IMR-90 (cell line): ENCODE results near the gene GJB4. TPM values are rescaled to one million over a fixed set of nuclear protein-coding genes. Genes with fewer than 3 reads are reported as not detected.

Experiments
- ATAC-seq: fragments of 200-7000 bp; cut with Tn5 transposase; 2 replicates; pipeline ENCODE4 v1.9.1; 2020; ENCODE audit warnings: low read depth, mild to moderate bottlenecking, moderate library complexity
- BruUV-seq: library from RNA; stranded (reverse); fragments of 400-500 nt; replicated peaks from 2 replicates; lab custom pipeline; 2021; lab: Mats Ljungman, UMichigan
- CTCF ChIA-PET: fragments of 300-600 bp; formaldehyde crosslinking; extraction: SDS; loops from one replicate; lab custom pipeline; 2021; ENCODE audit warnings: antibody characterized with exemption; lab: Yijun Ruan, JAX
- POLR2A ChIA-PET: fragments of 300-600 bp; sonication (Branson Sonifier 250); formaldehyde crosslinking; loops from one replicate; lab custom pipeline; 2022; ENCODE audit warnings: antibody characterized with exemption; ENCODE audit not compliant: unreplicated experiment; lab: Charles Lee
- DNase-seq: peaks from one replicate; pipeline ENCODE4 v3.0.0; 2013
- H2AFZ ChIP-seq: replicated peaks from 2 replicates; pipeline ENCODE3; 2013; ENCODE audit warnings: low read length, mild to moderate bottlenecking; ENCODE audit not compliant: poor library complexity
- H2AK5ac ChIP-seq: 2 replicates; pipeline ENCODE4 v1.6.1; 2013; ENCODE audit warnings: low read depth, low read length, inconsistent platforms
- H2AK9ac ChIP-seq: replicated peaks from 2 replicates; pipeline ENCODE3; 2013; ENCODE audit warnings: mild to moderate bottlenecking, low read depth, low read length, moderate library complexity; ENCODE audit not compliant: poor library complexity
- H2BK120ac ChIP-seq: 2 replicates; pipeline ENCODE4 v1.6.1; 2013; ENCODE audit warnings: low read depth, low read length, inconsistent platforms
- H2BK15ac ChIP-seq: 3 replicates; pipeline ENCODE4 v1.6.1; 2013; ENCODE audit warnings: low read depth, low read length, inconsistent platforms
- H2BK20ac ChIP-seq: 2 replicates; pipeline ENCODE4 v1.6.1; 2013; ENCODE audit warnings: low read depth, mild to moderate bottlenecking, inconsistent platforms, low read length, moderate library complexity
- H2BK5ac ChIP-seq: 2 replicates; pipeline ENCODE4 v1.6.1; 2013; ENCODE audit warnings: mild to moderate bottlenecking, low read depth, low read length, inconsistent platforms; ENCODE audit not compliant: poor library complexity, severe bottlenecking
- H3K14ac ChIP-seq: replicated peaks from 2 replicates; pipeline ENCODE4 v1.6.1; 2013; ENCODE audit warnings: low read depth, low read length, inconsistent platforms
- H3K18ac ChIP-seq: 2 replicates; pipeline ENCODE4 v1.6.1; 2013; ENCODE audit warnings: low read depth, low read length, control low read depth
- H3K23ac ChIP-seq: 2 replicates; pipeline ENCODE4 v1.6.1; 2013; ENCODE audit warnings: low read depth, low read length, inconsistent platforms
- H3K27ac ChIP-seq: 2 replicates; pipeline ENCODE4 v1.5.1; 2013; ENCODE audit warnings: mild to moderate bottlenecking, control low read depth, low read length; ENCODE audit not compliant: insufficient read depth
- H3K27me3 ChIP-seq: 2 replicates; pipeline ENCODE4 v1.6.1; 2013; ENCODE audit warnings: low read length; ENCODE audit not compliant: control insufficient read depth, insufficient read depth
- H3K36me3 ChIP-seq: 2 replicates; pipeline ENCODE4 v1.6.1; 2013; ENCODE audit warnings: low read length, mixed read lengths; ENCODE audit not compliant: control insufficient read depth, insufficient read depth
- H3K4ac ChIP-seq: 2 replicates; pipeline ENCODE4 v1.6.1; 2013; ENCODE audit warnings: low read depth, low read length, inconsistent platforms
- H3K4me1 ChIP-seq: 2 replicates; pipeline ENCODE4 v1.6.1; 2013; ENCODE audit warnings: low read length, mixed read lengths; ENCODE audit not compliant: control insufficient read depth, insufficient read depth
- H3K4me2 ChIP-seq: 2 replicates; pipeline ENCODE4 v1.6.1; 2013; ENCODE audit warnings: low read depth, mild to moderate bottlenecking, control low read depth, low read length, moderate library complexity
- H3K4me3 ChIP-seq: 2 replicates; pipeline ENCODE4 v1.5.1; 2013; ENCODE audit warnings: low read depth, mild to moderate bottlenecking, control low read depth, low read length, moderate library complexity; ENCODE audit not compliant: insufficient read depth
- H3K56ac ChIP-seq: 2 replicates; pipeline ENCODE4 v1.6.1; 2013; ENCODE audit warnings: low read length, inconsistent platforms; ENCODE audit not compliant: insufficient read depth; ENCODE audit errors: extremely low read depth
- H3K79me1 ChIP-seq, 2 experiments: 2 replicates each; pipeline ENCODE4 v1.6.1; 2013; ENCODE audit warnings: low read length in 2 of 2, inconsistent platforms in 1 of 2, low read depth in 1 of 2
- H3K9ac ChIP-seq: 2 replicates; pipeline ENCODE4 v1.6.1; 2013; ENCODE audit warnings: low read depth, low read length, control low read depth
- H3K9me1 ChIP-seq: 2 replicates; pipeline ENCODE4 v1.6.1; 2013; ENCODE audit warnings: low read length, inconsistent platforms; ENCODE audit not compliant: insufficient read depth
- H3K9me3 ChIP-seq: 2 replicates; pipeline ENCODE4 v1.6.1; 2013; ENCODE audit warnings: low read length; ENCODE audit not compliant: control insufficient read depth, insufficient read depth
- H4K20me1 ChIP-seq: 2 replicates; pipeline ENCODE4 v1.6.1; 2013; ENCODE audit warnings: low read length, inconsistent platforms; ENCODE audit not compliant: insufficient read depth
- H4K5ac ChIP-seq: 2 replicates; pipeline ENCODE4 v1.6.1; 2013; ENCODE audit warnings: mild to moderate bottlenecking, low read depth, low read length, control low read depth
- H4K8ac ChIP-seq, 2 experiments: 2 replicates each; pipeline ENCODE4 v1.6.1; 2013; ENCODE audit warnings: low read depth in 2 of 2, low read length in 2 of 2, control low read depth in 1 of 2, inconsistent platforms in 1 of 2
- H4K91ac ChIP-seq: 2 replicates; pipeline ENCODE4 v1.6.1; 2013; ENCODE audit warnings: low read depth, low read length, inconsistent platforms; ENCODE audit not compliant: insufficient read depth
- BHLHE40 ChIP-seq: fragments of 150-350 bp; IDR thresholded peaks from 2 replicates; pipeline ENCODE4 v1.6.1; 2016; ENCODE audit warnings: mild to moderate bottlenecking, low read depth, low read length
- CEBPB ChIP-seq: IDR thresholded peaks from 2 replicates; pipeline ENCODE4 v1.6.1; 2012; ENCODE audit warnings: low read depth, low read length, improper control_type of control experiment
- CHD1 ChIP-seq: IDR thresholded peaks from 2 replicates; pipeline ENCODE4 v1.6.1; 2012; ENCODE audit warnings: low read depth, low read length, improper control_type of control experiment
- CTCF ChIP-seq: conservative IDR thresholded peaks from 2 replicates; pipeline ENCODE4 v1.5.1; 2012; ENCODE audit warnings: mild to moderate bottlenecking, low read depth, low read length, improper control_type of control experiment
- ELK1 ChIP-seq: fragments of 150-350 bp; IDR thresholded peaks from 2 replicates; pipeline ENCODE4 v1.6.1; 2016; ENCODE audit warnings: low read depth, mild to moderate bottlenecking, low read length, moderate library complexity, borderline replicate concordance
- FOS ChIP-seq: fragments of 150-350 bp; IDR thresholded peaks from 2 replicates; pipeline ENCODE4 v1.6.1; 2016; ENCODE audit warnings: low read depth, low read length
- MAFK ChIP-seq: IDR thresholded peaks from 2 replicates; pipeline ENCODE4 v1.6.1; 2012; ENCODE audit warnings: low read depth, low read length, improper control_type of control experiment
- MAZ ChIP-seq: IDR thresholded peaks from 2 replicates; pipeline ENCODE4 v1.6.1; 2012; ENCODE audit warnings: low read depth, mild to moderate bottlenecking, low read length, improper control_type of control experiment, moderate library complexity, borderline replicate concordance
- MXI1 ChIP-seq: IDR thresholded peaks from 2 replicates; pipeline ENCODE4 v1.6.1; 2012; ENCODE audit warnings: low read depth, mild to moderate bottlenecking, low read length, moderate library complexity, borderline replicate concordance
- NFE2L2 ChIP-seq: fragments of 150-350 bp; IDR thresholded peaks from 2 replicates; pipeline ENCODE4 v1.6.1; 2016; ENCODE audit warnings: low read depth, mild to moderate bottlenecking, low read length
- POLR2A ChIP-seq: IDR thresholded peaks from 2 replicates; pipeline ENCODE4 v1.6.1; 2012; ENCODE audit warnings: mild to moderate bottlenecking, low read depth, low read length
- RAD21 ChIP-seq: IDR thresholded peaks from 2 replicates; pipeline ENCODE4 v1.6.1; 2012; ENCODE audit warnings: low read length, improper control_type of control experiment
- RCOR1 ChIP-seq: IDR thresholded peaks from 2 replicates; pipeline ENCODE4 v1.6.1; 2012; ENCODE audit warnings: mild to moderate bottlenecking, low read length, improper control_type of control experiment; ENCODE audit not compliant: insufficient replicate concordance
- RFX5 ChIP-seq: IDR thresholded peaks from 2 replicates; pipeline ENCODE4 v1.8.0; 2012; ENCODE audit warnings: low read depth, mild to moderate bottlenecking, low read length, moderate library complexity
- SMC3 ChIP-seq: fragments of 150-350 bp; IDR thresholded peaks from 2 replicates; pipeline ENCODE4 v1.6.1; 2016; ENCODE audit warnings: low read depth, mild to moderate bottlenecking, antibody characterized with exemption, low read length, moderate library complexity
- WGBS, 2 experiments: methylation state at CpG; one replicate each; pipeline versions ENCODE4 v1.1.5 to v1.1.7; 2013; ENCODE audit warnings: missing lambda C conversion rate in 2 of 2; ENCODE audit not compliant: insufficient read length in 1 of 2; ENCODE audit errors: extremely low coverage in 2 of 2; 5-methylcytosine and 5-hydroxymethylcytosine counted together
- dilution Hi-C: fragments of 300-500 bp; cut with HindIII; formaldehyde crosslinking; loops from one replicate; pipeline ENCODE4 v1.14.3; 2018; ENCODE audit warnings: low sequenced_read_pairs; ENCODE audit not compliant: unreplicated experiment
- in situ Hi-C: fragments of 300-500 bp; cut with MboI; formaldehyde crosslinking; loops from 3 replicates; pipeline ENCODE4 v1.14.3; 2019; ENCODE audit warnings: low sequenced_read_pairs, inconsistent platforms, mixed read lengths
- intact Hi-C: fragments of 100-400 bp; cut with micrococcal nuclease; formaldehyde crosslinking; loops from 2 replicates; pipeline ENCODE4 v1.10.0; 2022
- polyA plus RNA-seq, 3 experiments: library from polyadenylated mRNA; depleted of rRNA; stranded (reverse); fragments of >200 nt; gene quantifications; 2 replicates each; pipeline ENCODE4 v1.2.3, GENCODE V29; 2012; ENCODE audit warnings: low replicate concordance in 1 of 3
- total RNA-seq: library from RNA; depleted of rRNA; stranded (reverse); fragments of >200 nt; gene quantifications from 2 replicates; pipeline ENCODE4 v1.2.3, GENCODE V29; 2012
- TF ChIP-seq, protein P1 (sequence below): fragments of 150-350 bp; IDR thresholded peaks from 2 replicates; pipeline ENCODE4 v1.6.1; 2017; ENCODE audit warnings: mild to moderate bottlenecking, antibody characterized with exemption, low read length, low read depth

The GJB4 gene
- total and polyA plus RNA-seq, 2 of the 4 experiments (the other 2 are of a cell fraction) = not detected

DNA sequence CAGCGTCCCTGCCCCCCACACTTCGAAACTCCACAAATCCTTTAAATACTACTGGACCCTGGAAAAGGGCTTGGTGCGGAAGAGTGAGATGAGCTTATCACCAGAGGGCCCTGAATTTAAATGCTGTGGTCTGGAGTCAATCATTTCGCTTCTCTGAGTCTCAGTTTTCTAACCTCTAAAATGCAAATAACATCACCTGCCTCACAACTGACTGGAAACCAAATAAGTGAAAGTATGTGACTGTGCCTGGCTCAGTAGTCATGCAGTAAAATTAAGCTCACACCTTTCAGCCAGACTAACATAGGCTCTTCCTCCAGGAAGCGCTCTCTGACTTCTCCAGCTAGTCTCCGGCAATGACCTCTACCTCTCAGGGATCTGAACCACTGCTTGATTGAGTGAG is 37.5 kb downstream of the GJB4 start:
- DNase-seq (no peak), ATAC-seq (no peak)
- in situ Hi-C loops = no loop called here
- Histone ChIP-seq H3K4me1 (no peaks in the 10 kb centered on the region), H2BK120ac (no peak overlapping the region), H4K20me1 (no peaks in the 10 kb centered on the region), H4K91ac (no peak overlapping the region), H2BK20ac (no peak overlapping the region), H3K4ac (no peak overlapping the region), H2AFZ (no peak overlapping the region), H3K4me3 (no peak overlapping the region), H3K9ac (no peak overlapping the region), H3K4me2 (no peak overlapping the region), H3K18ac (no peak overlapping the region), H4K8ac (no peak overlapping the region), H2BK15ac (no peak overlapping the region), H3K9me3 (no peaks in the 10 kb centered on the region), H3K56ac (no peak overlapping the region), H3K14ac (no peak overlapping the region), H3K36me3 (no peaks in the 10 kb centered on the region), H4K5ac (no peak overlapping the region), H3K27me3 (peaks cover 13% of the 10 kb centered on the region), H2AK5ac (no peak overlapping the region), H3K23ac (no peak overlapping the region), H2BK5ac (no peak overlapping the region), H3K27ac (no peak overlapping the region), H3K79me1 (no peaks in the 10 kb centered on the region), H2AK9ac (no peak overlapping the region), H3K9me1 (no peaks in the 10 kb centered on the region)
- no CpG with 5 or more reads among the region's 6 CpGs for WGBS, 2 experiments
- CTCF ChIA-PET = interaction anchor here (1.0 kb wide), 1 partner anchor 56 kb away, joined by 5 read pairs; no protein-coding TSS in a partner anchor
- POLR2A ChIA-PET = no interaction called here
- dilution Hi-C loops = no loop called here
- TF ChIP-seq MAFK (no peak), FOS (no peak), MXI1 (no peak), ELK1 (no peak), RFX5 (no peak), CHD1 (no peak), POLR2A (no peak), MAZ (no peak), CEBPB (no peak), SMC3 (no peak), RAD21 (no peak), CTCF (no peak), BHLHE40 (no peak), NFE2L2 (no peak), RCOR1 (no peak)
- TF ChIP-seq, protein P1, sequence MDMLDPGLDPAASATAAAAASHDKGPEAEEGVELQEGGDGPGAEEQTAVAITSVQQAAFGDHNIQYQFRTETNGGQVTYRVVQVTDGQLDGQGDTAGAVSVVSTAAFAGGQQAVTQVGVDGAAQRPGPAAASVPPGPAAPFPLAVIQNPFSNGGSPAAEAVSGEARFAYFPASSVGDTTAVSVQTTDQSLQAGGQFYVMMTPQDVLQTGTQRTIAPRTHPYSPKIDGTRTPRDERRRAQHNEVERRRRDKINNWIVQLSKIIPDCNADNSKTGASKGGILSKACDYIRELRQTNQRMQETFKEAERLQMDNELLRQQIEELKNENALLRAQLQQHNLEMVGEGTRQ = no peak
- BruUV-seq = no TSS peak
- intact Hi-C loops = no loop called here
